Kidney tubule cell (primary cell): Measurements from ENCODE around the gene MAP3K14.

ENCODE experiments used
- DNase-seq: peaks from one replicate; pipeline ENCODE4 v3.0.0-alpha.2; 2018; ENCODE audit warnings: low spot score

Gene MAP3K14

DNA sequence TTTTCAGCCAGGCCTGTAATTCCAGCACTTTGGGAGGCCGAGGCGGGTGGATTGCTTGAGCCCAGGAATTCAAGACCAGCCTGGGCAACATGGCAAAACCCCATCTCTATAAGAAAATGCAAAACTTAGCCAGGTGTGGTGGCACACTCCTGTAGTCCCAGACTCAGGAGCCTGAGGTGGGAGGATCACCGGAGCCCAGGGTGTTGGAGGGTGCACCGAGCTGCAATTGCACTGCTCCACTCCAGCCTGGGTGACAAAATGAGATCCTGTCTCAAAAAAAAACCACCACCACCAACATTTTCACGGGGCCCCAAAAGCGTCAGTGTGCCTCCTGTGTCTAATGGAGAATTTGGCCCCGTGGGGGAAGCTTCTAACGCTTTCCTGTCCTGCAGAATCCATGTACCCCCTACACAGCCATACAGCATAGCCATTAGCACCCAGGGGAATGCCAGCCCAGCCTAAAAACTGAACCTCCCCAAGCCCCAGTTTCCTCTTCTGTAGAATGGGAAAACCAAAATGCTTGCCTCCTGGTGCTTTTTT, 22.2 kb upstream of the MAP3K14 start:
- DNase-seq, result no peak

DNA sequence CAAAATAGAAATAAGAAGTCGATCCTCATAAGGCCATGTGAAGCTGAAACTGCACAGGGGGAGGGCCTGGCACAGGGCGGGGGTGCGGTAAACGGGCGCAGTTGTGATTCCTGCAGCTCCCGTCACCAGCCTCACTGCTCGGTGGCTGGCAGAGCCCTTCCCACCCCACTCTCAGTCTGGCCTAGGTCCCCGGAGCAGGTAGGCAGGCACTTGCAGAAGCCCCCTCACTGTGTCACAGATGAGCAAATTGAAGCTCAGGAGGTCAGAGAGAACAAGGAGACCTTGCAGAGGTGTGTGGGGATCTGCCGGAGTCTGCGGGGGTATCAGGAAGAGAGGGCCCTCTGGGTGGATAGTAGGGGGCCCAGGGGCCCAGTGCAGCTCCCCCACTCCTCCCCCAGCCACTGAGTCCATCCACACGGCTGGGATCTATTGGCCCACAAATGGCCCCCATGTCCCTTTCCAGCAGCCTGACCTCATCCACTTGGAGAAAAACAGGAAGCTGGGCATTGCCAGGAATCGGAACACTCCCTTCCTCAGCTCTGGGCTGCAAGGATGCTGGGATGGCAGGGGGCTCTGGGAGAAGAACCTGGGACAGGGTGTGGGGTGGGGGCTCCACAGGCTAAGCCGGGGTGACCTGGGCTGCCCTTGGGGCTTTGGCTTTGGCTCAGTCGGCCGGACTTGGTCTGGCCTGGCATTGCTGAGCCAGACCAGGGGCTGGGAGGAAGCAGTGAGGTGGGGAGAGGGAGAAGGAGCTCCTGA, 21.4 kb upstream of the MAP3K14 start:
- no peak for DNase-seq

- DNase-seq, result no peak
These were observed 19.8 kb upstream of the MAP3K14 start for GRCh38 chr17:45336390-45337182.

GRCh38 chr17:45335721-45336120, 18.9 kb upstream of the MAP3K14 start:
- no peak for DNase-seq

DNA sequence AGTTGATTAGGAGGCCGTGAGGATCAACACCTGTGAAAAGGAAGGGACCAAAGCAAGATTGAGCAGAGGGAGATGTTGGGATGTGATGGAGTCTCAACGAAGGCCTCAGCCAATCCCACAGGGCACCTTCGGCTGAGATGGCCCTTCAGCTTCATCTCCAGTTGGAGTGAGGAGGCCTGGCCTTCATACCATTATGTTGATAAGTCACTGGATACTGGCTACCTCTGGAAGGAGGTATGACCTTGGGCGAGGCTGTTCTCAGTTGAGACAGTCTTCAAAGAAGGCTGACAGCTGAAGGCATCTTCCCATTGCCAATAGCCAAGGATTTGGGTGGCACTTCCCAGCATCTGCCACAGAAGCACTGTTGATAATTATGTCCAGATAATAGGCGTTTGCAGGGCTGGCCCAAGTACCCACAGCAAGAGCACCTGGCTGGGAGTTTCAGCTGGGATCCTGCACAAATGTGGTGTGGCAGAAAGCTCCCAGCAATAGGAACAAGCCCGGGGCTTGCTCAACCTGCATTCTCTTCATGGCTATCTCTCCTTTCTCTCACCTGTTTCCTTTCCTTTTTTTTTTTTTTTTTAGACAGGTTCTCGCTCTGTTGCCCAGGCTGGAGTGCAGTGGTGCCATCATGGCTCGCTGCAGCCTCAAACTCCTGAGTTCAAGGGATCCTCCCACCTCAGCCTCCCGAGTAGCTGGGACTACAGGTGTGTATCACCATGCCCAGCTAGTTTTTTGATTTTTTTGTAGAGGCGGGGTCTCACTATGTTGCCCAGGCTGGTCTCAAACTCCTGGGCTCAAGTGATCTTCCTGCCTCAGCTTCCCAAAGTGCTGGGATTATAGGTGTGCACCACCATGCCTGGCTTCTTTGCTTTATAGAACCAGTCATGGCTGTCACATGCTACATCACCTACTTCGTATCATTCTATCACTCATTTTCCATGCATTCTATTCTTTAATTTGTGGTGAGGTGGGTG, 18.2 kb upstream of the MAP3K14 start:
- no peak for DNase-seq

GRCh38 chr17:45334231-45334630, 17.4 kb upstream of the MAP3K14 start:
- DNase-seq, result no peak

DNA sequence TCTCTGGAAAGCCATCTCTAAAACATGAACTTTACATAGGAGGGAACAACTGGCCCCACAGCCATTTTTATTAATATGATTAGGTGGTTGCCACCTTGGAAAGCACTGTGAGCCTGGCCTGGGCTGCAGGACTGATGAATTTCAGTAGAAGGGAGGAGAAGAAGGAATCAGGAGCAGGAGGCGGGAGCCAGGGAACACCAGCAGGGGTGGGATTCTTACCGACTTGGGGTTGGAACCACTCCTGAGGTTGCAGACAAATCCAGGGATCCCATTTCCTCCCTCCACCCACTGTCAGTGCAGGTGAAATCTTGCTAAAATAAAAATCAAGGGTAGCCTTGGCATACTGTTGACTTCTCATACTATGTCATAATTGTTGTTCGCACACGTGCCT, 16.9 kb upstream of the MAP3K14 start:
- DNase-seq, result no peak

DNA sequence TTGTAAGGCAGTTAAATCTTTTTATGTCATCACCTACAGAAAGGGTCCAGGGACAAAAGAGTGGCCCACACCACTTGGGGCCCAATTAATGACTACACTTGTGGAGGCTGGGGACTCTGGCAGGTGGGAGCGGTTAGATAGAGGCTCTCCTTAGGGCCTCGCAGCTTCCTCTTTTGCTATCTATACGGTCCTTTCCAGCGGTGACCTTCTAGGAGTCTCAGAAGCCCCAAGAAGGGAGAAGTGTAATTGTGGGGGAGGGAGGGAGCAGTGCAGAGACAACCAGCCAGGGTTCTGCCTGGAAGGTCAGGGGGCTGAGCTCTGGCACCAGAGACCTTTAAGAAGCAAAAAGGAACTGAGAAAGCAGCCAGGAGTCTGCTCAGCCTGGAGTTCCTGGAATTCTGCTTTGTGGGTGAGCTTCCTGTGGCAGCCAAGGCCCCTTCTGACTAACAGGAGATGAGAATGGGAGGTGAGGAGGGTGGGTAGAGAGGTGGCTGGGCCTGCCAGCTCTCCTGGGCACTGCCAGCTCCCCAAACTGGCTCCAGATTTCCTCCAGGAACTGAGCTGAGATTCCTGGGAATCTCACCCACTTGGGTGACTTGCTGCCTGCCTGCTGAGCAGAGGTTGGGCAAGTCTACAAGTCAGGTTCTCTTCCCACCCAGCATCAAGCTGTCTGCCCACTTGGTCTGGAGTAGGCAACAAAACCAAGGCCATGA, 16.3 kb upstream of the MAP3K14 start:
- peak; percentile 64 for DNase-seq

DNA sequence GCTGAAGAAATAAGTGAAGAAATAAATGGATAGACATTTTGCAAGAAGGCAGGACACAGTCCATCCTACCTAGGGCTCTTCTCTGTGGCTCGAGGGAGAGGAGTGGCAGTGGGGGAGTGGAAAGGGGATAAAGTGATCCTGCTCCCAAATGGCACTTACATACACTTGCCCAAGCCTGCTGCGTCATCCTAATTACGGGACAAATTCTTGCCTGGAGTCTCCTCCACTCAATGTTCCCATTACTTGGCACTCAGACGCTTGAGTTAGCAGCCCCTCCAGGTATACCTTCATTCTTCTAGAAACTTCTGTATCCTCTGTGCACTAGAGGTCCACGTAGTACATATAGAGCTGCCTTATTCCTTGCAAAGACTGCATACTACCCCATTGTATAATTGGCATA, 15.7 kb upstream of the MAP3K14 start:
- no peak for DNase-seq

DNA sequence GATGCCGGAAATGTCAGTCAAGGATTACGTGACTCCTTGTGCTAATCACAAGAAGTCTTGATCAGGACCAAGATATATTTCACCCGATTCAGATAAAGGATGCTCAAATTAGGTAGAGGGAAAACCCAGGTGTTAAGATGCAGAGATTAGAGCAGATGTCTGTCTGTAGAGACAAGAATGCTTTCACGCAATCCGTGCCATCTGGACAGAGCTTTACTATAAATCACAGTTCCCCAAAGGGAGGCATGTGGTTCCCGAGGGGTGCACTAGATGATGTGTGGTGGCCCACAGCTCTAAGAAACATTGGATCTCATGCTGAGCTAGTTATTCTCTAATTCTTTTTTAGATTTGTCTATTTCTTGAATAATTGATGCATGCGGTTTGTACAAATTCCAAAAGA, 9.8 kb upstream of the MAP3K14 start:
- DNase-seq, result no peak

- peak; percentile 70 for DNase-seq
These were observed 9.0 kb upstream of the MAP3K14 start for GRCh38 chr17:45325810-45326209.

DNA sequence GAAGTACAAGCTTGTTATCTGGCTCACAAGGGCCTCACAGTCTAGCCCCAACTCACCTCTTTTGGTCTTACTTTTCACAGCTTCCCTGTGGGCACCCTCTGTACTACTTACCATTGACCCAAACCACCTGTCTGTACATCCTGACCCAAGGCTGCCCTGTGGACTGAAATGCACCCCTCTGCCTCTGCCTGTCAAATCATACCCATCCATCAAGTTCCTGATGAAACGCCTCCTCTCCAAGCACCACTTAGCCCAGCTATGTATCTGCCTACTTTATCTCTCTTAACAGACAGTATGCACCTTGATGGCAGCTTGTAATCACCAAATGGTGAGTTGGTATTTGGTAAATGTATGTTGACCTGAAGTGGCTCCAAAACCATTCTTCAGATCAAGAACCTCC, 7.5 kb upstream of the MAP3K14 start:
- no peak for DNase-seq

GRCh38 chr17:45322168-45322567, 5.3 kb upstream of the MAP3K14 start:
- DNase-seq, result no peak

DNA sequence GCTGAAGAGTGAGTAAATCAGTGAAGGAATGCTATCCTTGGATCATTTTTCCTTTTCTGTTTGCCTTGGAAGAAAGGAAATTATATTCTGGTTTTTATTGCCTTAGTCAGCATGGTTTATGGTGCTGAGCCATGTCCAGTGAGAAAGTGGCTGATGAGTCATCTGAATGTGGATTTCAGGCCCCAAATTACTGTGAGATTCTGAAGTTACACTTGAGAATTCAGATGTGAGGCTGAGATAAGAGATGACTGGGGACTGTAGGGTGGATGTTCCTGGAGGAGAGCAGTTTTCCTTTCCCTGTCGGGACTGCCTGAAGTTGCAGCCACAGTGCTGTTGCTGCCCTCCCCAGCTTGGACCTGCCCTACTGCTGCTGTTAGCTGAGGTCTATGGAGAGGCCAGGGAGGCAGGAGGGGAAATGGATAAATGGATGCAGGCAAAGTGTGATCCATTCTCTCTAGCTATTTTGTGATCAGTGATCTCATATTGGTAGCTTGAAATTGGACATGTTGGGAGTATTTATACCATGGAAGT, 4.2 kb upstream of the MAP3K14 start:
- DNase-seq, result peak; percentile 96

DNA sequence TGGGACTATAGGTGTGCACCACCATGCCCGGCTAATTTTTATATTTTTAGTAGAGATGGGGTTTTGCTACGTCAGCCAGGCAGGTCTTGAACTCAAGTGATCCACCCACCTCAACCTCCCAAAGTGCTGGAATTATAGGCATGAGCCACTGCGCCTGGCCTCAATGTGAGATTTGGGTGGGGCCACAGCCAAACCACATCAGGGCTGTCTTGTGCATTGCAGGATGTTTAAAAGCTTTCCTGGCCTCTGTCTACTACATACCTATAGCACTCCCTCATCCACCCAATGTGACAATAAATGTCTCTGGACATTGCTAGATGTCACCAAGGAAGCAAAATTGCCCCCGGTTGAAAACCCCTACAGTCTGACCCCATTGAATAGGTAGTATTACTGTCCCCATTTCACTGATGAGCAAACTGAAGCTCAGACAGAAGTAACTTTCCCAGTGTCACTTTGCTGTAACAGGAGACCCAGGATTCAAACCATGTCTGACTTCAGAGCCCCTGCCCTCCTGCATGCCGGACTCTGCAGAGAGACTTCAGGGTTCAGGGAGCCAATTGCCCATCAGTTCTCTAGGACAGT, 3.6 kb upstream of the MAP3K14 start:
- peak; percentile 62 for DNase-seq

DNA sequence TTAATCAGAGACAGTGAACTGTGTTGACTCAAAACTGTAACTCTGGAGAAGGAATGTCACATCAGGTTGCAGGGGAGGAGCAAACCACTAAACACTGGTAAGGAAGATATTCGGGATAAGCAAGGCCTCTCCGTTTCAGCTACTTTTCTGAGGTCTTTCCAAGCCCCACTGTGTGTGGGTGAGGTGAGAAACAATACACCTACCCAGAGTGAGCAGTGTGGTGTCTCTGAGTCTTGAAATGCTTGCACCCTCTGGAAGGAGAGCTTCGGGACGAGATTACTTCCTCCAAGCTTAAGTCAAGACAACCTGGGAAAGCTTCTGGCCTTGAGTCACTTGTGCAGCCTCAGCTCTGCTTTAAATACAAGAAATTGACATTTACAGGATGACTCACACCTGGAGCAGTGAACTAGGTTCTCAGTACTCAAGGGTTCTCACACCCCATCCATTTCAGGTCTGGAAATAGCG, 2.5 kb upstream of the MAP3K14 start:
- DNase-seq, result peak; percentile 90

- no peak for DNase-seq
These were observed 1.9 kb upstream of the MAP3K14 start for GRCh38 chr17:45318561-45319230.

DNA sequence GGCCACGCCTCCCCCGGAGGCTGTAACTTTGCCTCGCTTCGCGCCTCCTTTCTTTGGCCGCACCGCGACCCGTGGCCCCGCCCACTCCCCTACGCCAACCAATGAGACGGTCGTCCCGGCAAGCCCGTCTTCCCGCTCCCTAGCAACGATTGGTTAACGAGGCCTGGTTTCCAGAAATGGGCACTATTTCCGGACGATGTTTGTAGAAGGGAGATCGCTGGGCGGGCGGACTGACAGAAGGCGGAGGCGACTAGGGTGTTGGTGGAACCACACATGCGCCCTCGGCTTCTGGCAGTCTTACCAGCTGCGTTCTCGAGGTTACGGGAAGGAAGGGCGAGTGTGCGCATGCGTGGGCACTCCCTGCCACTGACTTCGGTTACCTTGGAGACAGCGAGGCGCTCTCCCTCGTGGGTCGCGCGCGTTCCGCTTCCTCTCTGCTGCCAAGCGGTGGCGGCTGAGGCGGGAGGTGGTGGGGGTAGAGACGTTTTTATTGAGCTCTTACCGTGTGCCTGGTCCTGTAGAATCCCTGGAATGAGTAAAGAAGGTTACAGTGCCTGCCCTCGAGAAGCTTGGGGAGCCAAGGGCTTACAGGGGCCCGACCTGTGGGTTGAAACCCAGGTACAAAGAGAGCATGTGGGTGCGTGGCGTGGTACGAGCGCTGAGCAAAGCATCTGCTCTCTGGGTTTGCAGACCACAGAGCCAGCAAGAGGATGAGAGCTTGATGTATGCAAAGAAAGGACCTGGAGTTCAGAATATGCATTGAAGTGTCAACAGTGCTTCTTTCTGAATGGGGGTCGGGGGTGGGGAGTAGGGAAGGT, 500 bp upstream of the MAP3K14 start:
- peak; percentile 100 for DNase-seq
